BE2C (cell line): ENCODE data around the gene EXOSC3.

Source experiments
- DNase-seq: peaks from one replicate; pipeline ENCODE4 v3.0.0-alpha.2; 2020
- H3K27me3 ChIP-seq: fragments of 250-450 bp; sonication (Bioruptor Pico); 2 replicates; pipeline ENCODE4 v1.5.1; 2020; ENCODE audit warnings: mild to moderate bottlenecking
- H3K36me3 ChIP-seq: fragments of 250-450 bp; sonication (Bioruptor Pico); 2 replicates; pipeline ENCODE4 v1.5.1; 2020; ENCODE audit warnings: mild to moderate bottlenecking
- H3K4me1 ChIP-seq: fragments of 250-450 bp; sonication (Bioruptor Pico); 2 replicates; pipeline ENCODE4 v1.5.1; 2020
- H3K4me3 ChIP-seq: 2 replicates; pipeline ENCODE4 v1.5.1; 2011; ENCODE audit warnings: low read depth, low read length
- H3K9me3 ChIP-seq: fragments of 250-450 bp; sonication (Bioruptor Pico); 2 replicates; pipeline ENCODE4 v1.5.1; 2020
- TF ChIP-seq, protein P1 (sequence below): IDR thresholded peaks from 2 replicates; pipeline ENCODE4 v1.5.1; 2012; ENCODE audit warnings: mild to moderate bottlenecking, low read depth, low read length

EXOSC3 gene

GRCh38 chr9:37798677-37799076 lies 13.8 kb upstream of the EXOSC3 start:
- Histone ChIP-seq H3K27me3 (no peaks in the 10 kb centered on the region), H3K4me3 (no peak overlapping the region), H3K4me1 (no peaks in the 10 kb centered on the region), H3K9me3 (no peaks in the 10 kb centered on the region), H3K36me3 (no peaks in the 10 kb centered on the region)
- no peak for DNase-seq
- TF ChIP-seq, protein P1, sequence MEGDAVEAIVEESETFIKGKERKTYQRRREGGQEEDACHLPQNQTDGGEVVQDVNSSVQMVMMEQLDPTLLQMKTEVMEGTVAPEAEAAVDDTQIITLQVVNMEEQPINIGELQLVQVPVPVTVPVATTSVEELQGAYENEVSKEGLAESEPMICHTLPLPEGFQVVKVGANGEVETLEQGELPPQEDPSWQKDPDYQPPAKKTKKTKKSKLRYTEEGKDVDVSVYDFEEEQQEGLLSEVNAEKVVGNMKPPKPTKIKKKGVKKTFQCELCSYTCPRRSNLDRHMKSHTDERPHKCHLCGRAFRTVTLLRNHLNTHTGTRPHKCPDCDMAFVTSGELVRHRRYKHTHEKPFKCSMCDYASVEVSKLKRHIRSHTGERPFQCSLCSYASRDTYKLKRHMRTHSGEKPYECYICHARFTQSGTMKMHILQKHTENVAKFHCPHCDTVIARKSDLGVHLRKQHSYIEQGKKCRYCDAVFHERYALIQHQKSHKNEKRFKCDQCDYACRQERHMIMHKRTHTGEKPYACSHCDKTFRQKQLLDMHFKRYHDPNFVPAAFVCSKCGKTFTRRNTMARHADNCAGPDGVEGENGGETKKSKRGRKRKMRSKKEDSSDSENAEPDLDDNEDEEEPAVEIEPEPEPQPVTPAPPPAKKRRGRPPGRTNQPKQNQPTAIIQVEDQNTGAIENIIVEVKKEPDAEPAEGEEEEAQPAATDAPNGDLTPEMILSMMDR, result no peak

GRCh38 chr9:37796232-37796631 lies 11.4 kb upstream of the EXOSC3 start:
- TF ChIP-seq, protein P1, result no peak
- Histone ChIP-seq H3K4me3 (no peak overlapping the region), H3K4me1 (no peaks in the 10 kb centered on the region), H3K9me3 (no peaks in the 10 kb centered on the region), H3K36me3 (no peaks in the 10 kb centered on the region), H3K27me3 (no peaks in the 10 kb centered on the region)
- DNase-seq, result no peak

GRCh38 chr9:37792122-37792521 lies 7.3 kb upstream of the EXOSC3 start:
- no peaks in the 10 kb centered on the region for H3K4me1 ChIP-seq
- DNase-seq, result no peak
- no peaks in the 10 kb centered on the region for H3K36me3 ChIP-seq
- H3K27me3 ChIP-seq, result no peaks in the 10 kb centered on the region
- H3K4me3 ChIP-seq, result no peak overlapping the region
- TF ChIP-seq, protein P1, result no peak
- H3K9me3 ChIP-seq, result no peaks in the 10 kb centered on the region

DNA sequence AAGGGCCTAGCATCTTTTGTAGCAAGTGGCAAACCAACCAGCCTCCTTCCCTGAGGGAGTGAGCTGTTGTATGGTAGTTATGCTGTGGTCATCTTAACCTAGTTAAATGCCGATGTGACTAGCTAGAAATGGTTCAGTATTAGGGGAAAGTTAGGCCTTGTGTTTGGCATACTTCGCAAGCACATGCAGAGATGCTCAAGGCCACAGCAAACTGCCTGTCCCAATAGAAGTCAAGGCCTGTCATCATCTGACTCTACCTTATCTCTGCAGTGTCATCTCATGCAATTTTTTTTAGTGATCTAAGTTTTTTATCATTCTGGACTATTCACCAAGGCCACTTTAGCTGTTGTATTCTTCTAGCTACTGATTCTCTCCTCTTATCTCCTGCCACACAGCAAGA lies 5.2 kb upstream of the EXOSC3 start:
- no peak for DNase-seq

GRCh38 chr9:37788332-37788731 lies 3.5 kb upstream of the EXOSC3 start:
- no peaks in the 10 kb centered on the region; the same call in 1 of the 2 replicates for H3K4me1 ChIP-seq
- H3K4me3 ChIP-seq, result no peak overlapping the region
- no peak for DNase-seq
- no peaks in the 10 kb centered on the region for H3K9me3 ChIP-seq
- peaks cover 6% of the 10 kb centered on the region for H3K36me3 ChIP-seq
- TF ChIP-seq, protein P1, result no peak
- H3K27me3 ChIP-seq, result no peaks in the 10 kb centered on the region

More for the DNA sequence above, 5.2 kb upstream of the EXOSC3 start:
- Histone ChIP-seq H3K36me3 (no peaks in the 10 kb centered on the region), H3K9me3 (no peaks in the 10 kb centered on the region), H3K4me1 (no peaks in the 10 kb centered on the region), H3K27me3 (no peaks in the 10 kb centered on the region), H3K4me3 (no peak overlapping the region)
- TF ChIP-seq, protein P1, result no peak

DNA sequence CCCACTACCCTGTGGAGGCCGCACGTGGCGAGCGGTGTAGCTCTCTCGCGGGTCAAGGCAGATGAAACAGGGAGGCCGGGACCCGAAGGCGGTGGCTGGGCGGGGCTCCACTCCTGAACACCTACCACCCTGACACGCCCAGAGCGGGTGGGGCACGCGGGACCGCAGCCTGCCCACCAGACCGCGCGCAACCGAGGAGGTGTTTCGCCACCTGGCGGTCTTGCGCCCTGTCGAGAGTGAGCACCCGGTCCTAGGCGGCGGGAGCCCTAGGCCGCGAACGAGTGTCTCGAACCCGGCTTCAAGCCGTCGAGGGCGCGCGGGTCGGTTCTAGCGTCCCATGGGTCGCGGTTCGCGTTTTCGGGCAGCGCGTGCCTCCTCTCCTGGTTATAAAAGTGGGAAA lies 2.2 kb upstream of the EXOSC3 start:
- TF ChIP-seq, protein P1, result no peak
- no peaks in the 10 kb centered on the region; the same call in 1 of the 2 replicates for H3K4me1 ChIP-seq
- no peak overlapping the region for H3K4me3 ChIP-seq
- peaks cover 19% of the 10 kb centered on the region for H3K36me3 ChIP-seq
- no peak for DNase-seq
- no peaks in the 10 kb centered on the region for H3K9me3 ChIP-seq
- H3K27me3 ChIP-seq, result no peaks in the 10 kb centered on the region
